Type B pancreatic cell (in vitro differentiated cells): Measurements from ENCODE around the gene ATP4A. TPM values are rescaled to one million over a fixed set of nuclear protein-coding genes. Genes with fewer than 3 reads are reported as not detected.
A peak's percentile ranks its signal among the peaks of the same experiment; 100 is the strongest.

Experiments used
- DNase-seq: peaks from one replicate; pipeline ENCODE4 v3.0.0; 2021; ENCODE audit warnings: mixed read lengths; ENCODE audit not compliant: unreplicated experiment; ENCODE audit errors: extremely low spot score
- H3K27ac Mint-ChIP-seq: 2 replicates; pipeline ENCODE4 v1.8.0; 2021; ENCODE audit warnings: mild to moderate bottlenecking, mixed read lengths
- H3K27me3 Mint-ChIP-seq: 2 replicates; pipeline ENCODE4 v1.8.0; 2021; ENCODE audit warnings: mixed read lengths
- H3K36me3 Mint-ChIP-seq: 2 replicates; pipeline ENCODE4 v1.8.0; 2021; ENCODE audit warnings: mixed read lengths
- H3K4me1 Mint-ChIP-seq: one replicate; pipeline ENCODE4 v1.8.0; 2021; ENCODE audit warnings: mixed read lengths; ENCODE audit not compliant: unreplicated experiment
- H3K4me3 Mint-ChIP-seq: 2 replicates; pipeline ENCODE4 v1.8.0; 2021; ENCODE audit warnings: mild to moderate bottlenecking, mixed read lengths
- H3K9me3 Mint-ChIP-seq: 2 replicates; pipeline ENCODE4 v1.8.0; 2021; ENCODE audit warnings: mixed read lengths
- CTCF ChIP-seq: fragments of 200-600 bp; sonication (generic); conservative IDR thresholded peaks from 2 replicates; pipeline ENCODE4 v1.5.0; 2021; ENCODE audit warnings: antibody characterized with exemption, mild to moderate bottlenecking
- total RNA-seq: library from RNA; stranded (reverse); gene quantifications from 2 replicates; pipeline ENCODE4 v1.2.1, GENCODE V29; 2021; ENCODE audit warnings: low replicate concordance

Gene ATP4A
- total RNA-seq, 1 donor from 2014 or later: 16.8 TPM

DNA sequence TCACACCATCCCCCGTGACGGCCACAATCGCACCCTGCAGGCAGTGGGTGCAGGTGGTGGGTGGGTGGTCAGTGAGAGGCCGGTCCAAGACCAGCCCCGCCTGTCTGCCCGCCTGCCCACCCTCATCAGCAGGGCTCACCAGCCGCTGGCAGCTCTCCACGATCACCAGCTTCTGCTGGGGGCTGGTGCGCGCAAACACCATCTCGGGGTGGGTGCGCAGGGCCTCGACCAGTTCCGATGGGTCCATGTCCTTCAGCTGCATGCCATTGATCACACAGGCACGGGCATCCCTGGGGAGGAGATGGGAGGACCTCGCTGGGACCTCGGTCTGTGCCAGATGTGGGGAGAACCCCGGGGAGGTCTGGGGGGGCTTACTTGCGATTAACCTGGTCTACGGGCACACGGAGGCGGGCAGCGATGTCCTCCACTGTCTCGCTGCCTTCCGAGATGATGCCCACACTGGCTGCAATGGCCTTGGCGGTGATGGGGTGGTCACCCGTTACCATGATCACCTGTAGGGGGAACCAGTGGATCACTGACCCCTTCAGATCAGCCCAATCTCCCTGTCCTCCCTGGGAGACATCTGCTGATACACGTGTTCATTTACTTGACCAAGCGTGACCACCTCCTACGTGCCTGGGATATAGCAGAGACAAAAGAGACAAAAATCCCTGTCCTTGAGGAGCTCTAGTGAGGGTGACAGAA is 8.0 kb downstream of the ATP4A start:
- H3K36me3 Mint-ChIP-seq: no peaks in the 10 kb centered on the region
- H3K9me3 Mint-ChIP-seq: no peaks in the 10 kb centered on the region
- H3K27me3 Mint-ChIP-seq: peaks cover 44% of the 10 kb centered on the region
- peak overlapping the region; percentile 48 for H3K4me3 Mint-ChIP-seq
- DNase-seq: no peak
- H3K4me1 Mint-ChIP-seq: peaks cover 4% of the 10 kb centered on the region
- H3K27ac Mint-ChIP-seq: no peak overlapping the region
- peak; percentile 60 for TF ChIP-seq CTCF

- no peaks in the 10 kb centered on the region for H3K9me3 Mint-ChIP-seq
Measured at GRCh38 chr19:35554076-35554475, 9.4 kb downstream of the ATP4A start.

GRCh38 chr19:35553385-35554000 is 10.0 kb downstream of the ATP4A start:
- no peak for TF ChIP-seq CTCF
- H3K27ac Mint-ChIP-seq: no peak overlapping the region
- DNase-seq: no peak
- H3K9me3 Mint-ChIP-seq: no peaks in the 10 kb centered on the region
- H3K4me1 Mint-ChIP-seq: peaks cover 14% of the 10 kb centered on the region
- peaks cover 5% of the 10 kb centered on the region for H3K36me3 Mint-ChIP-seq
- H3K27me3 Mint-ChIP-seq: peaks cover 27% of the 10 kb centered on the region
- no peak overlapping the region for H3K4me3 Mint-ChIP-seq

More at GRCh38 chr19:35554076-35554475, 9.4 kb downstream of the ATP4A start:
- Mint-ChIP-seq H3K36me3 (peaks cover 4% of the 10 kb centered on the region), H3K4me3 (no peak overlapping the region), H3K27me3 (peaks cover 31% of the 10 kb centered on the region), H3K4me1 (peaks cover 8% of the 10 kb centered on the region), H3K27ac (no peak overlapping the region)
- DNase-seq: no peak
- TF ChIP-seq CTCF: no peak

DNA sequence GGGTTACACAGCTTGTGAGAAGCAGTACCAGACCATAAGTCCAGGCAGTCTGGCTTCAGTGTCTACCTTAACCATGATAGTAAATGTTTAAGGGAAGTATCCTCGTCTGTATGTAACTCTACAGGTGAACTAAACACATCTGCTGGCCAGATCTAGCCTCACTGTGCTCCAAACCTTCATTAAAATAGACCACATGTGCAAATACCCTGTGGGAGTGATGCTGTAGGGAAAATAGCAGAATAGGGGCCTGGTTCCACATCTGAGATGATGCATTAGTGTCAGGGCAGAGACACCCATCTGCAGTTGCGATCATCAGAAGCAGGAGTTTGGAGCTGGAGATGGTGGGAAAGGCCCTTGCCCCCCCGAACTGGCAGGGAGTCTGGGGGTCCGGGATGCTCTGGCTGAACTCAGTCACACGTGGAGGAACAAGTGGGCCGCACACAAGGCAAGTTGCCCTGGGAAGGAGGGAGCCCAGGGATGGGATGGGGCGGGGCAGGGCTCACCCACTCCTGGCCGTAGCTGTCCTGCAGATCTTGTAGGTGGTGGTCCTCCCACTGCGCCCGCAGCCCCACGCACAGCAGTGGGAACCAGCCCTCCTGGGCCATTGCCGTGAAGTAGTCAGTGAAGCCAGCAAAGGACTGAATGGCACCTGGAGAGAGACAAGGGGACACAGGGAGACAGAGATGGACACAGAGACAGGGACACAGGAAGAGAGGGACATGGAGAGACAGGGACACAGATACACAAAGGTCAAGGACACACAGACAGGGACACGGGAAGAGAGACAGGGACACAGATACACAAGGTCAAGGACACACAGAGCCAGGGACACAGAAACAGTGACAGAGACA is 10.7 kb downstream of the ATP4A start:
- TF ChIP-seq CTCF: no peak
- H3K27ac Mint-ChIP-seq: no peak overlapping the region
- peaks cover 24% of the 10 kb centered on the region for H3K27me3 Mint-ChIP-seq
- no peaks in the 10 kb centered on the region for H3K9me3 Mint-ChIP-seq
- no peak overlapping the region for H3K4me3 Mint-ChIP-seq
- DNase-seq: no peak
- peaks cover 14% of the 10 kb centered on the region for H3K4me1 Mint-ChIP-seq
- peaks cover 5% of the 10 kb centered on the region for H3K36me3 Mint-ChIP-seq

- H3K27me3 Mint-ChIP-seq: peaks cover 19% of the 10 kb centered on the region
Measured at GRCh38 chr19:35551091-35551810, 12.2 kb downstream of the ATP4A start.

More at GRCh38 chr19:35551091-35551810, 12.2 kb downstream of the ATP4A start:
- Mint-ChIP-seq H3K27ac (no peak overlapping the region), H3K4me3 (no peak overlapping the region), H3K9me3 (no peaks in the 10 kb centered on the region), H3K4me1 (peaks cover 13% of the 10 kb centered on the region), H3K36me3 (peaks cover 5% of the 10 kb centered on the region)
- DNase-seq: no peak
- no peak for TF ChIP-seq CTCF
